HEK293 (cell line): ENCODE measurements around the gene SOX9.

ENCODE experiments used
- CTCF ChIA-PET: fragments of 350-600 bp; formaldehyde crosslinking; extraction: SDS; loops from one replicate; lab custom pipeline; 2021; ENCODE audit warnings: antibody characterized with exemption; lab: Yijun Ruan, JAX
- POLR2A ChIA-PET: fragments of 300-600 bp; formaldehyde crosslinking; extraction: SDS; loops from one replicate; lab custom pipeline; 2020; ENCODE audit warnings: antibody characterized with exemption, inconsistent platforms; lab: Yijun Ruan, JAX
- H3K27ac ChIP-seq: fragments of 200-500 bp; sonication (Bioruptor generic); 2 replicates; pipeline ENCODE4 v1.5.1; 2014; ENCODE audit warnings: low read depth, low read length, control low read depth, inconsistent platforms; ENCODE audit errors: extremely low read depth
- H3K36me3 ChIP-seq, 2 experiments: fragments of 200-500 bp in 1 of 2; sonication (Bioruptor generic) in 1 of 2; 1 replicate in 1 of 2; 2 replicates in 1 of 2; pipeline ENCODE4 v1.5.1; 2014 to 2017; ENCODE audit warnings: inconsistent platforms in 2 of 2, low read length in 2 of 2; ENCODE audit not compliant: control insufficient read depth in 2 of 2, insufficient read depth in 1 of 2
- H3K4me1 ChIP-seq: fragments of 200-500 bp; sonication (Bioruptor generic); 2 replicates; pipeline ENCODE4 v1.5.1; 2014; ENCODE audit warnings: mild to moderate bottlenecking, low read length, inconsistent platforms; ENCODE audit not compliant: control insufficient read depth, insufficient read depth
- H3K4me3 ChIP-seq: 2 replicates; pipeline ENCODE4 v1.5.1; 2011; ENCODE audit warnings: low read depth, mild to moderate bottlenecking, control low read depth, low read length, moderate library complexity
- H3K9me3 ChIP-seq: fragments of 200-500 bp; sonication (Bioruptor generic); 2 replicates; pipeline ENCODE4 v1.5.1; 2014; ENCODE audit warnings: low read depth, low read length, inconsistent platforms; ENCODE audit not compliant: control insufficient read depth, insufficient read depth
- GLI2 ChIP-seq: fragments of 450-650 bp; formaldehyde crosslinking; IDR thresholded peaks from 2 replicates; pipeline ENCODE4; 2017; ENCODE audit warnings: missing biosample characterization, missing genetic modification characterization, low read depth, borderline replicate concordance
- KLF17 ChIP-seq: fragments of 450-650 bp; formaldehyde crosslinking; IDR thresholded peaks from 2 replicates; pipeline ENCODE4 v1.5.1; 2016; ENCODE audit warnings: missing biosample characterization, missing genetic modification characterization
- KLF7 ChIP-seq: fragments of 450-650 bp; formaldehyde crosslinking; IDR thresholded peaks from 2 replicates; pipeline ENCODE4 v1.5.1; 2016; ENCODE audit warnings: missing biosample characterization, missing genetic modification characterization, borderline replicate concordance
- PBX3 ChIP-seq: sonication (generic); formaldehyde crosslinking; IDR thresholded peaks from 2 replicates; pipeline ENCODE4 v1.8.1; 2022; ENCODE audit warnings: mild to moderate bottlenecking, moderate library complexity, missing genetic modification reagents
- PRDM1 ChIP-seq: fragments of 450-650 bp; formaldehyde crosslinking; IDR thresholded peaks from 2 replicates; pipeline ENCODE4; 2016; ENCODE audit warnings: missing biosample characterization, missing genetic modification characterization
- REST ChIP-seq: fragments of 450-650 bp; formaldehyde crosslinking; IDR thresholded peaks from 2 replicates; pipeline ENCODE4 v1.5.1; 2016; ENCODE audit warnings: missing biosample characterization, missing genetic modification characterization
- SETDB1 ChIP-seq: IDR thresholded peaks from one replicate; pipeline ENCODE4 v1.6.1; 2017; ENCODE audit warnings: mild to moderate bottlenecking, low read length, moderate library complexity, mixed read lengths; ENCODE audit not compliant: insufficient read length
- SP2 ChIP-seq: fragments of 450-650 bp; formaldehyde crosslinking; IDR thresholded peaks from 2 replicates; pipeline ENCODE4 v1.5.1; 2016; ENCODE audit warnings: missing biosample characterization, missing genetic modification characterization
- YY1 ChIP-seq: fragments of 450-650 bp; formaldehyde crosslinking; IDR thresholded peaks from 2 replicates; pipeline ENCODE4 v1.5.1; 2018; ENCODE audit warnings: missing biosample characterization, missing genetic modification characterization
- ZBTB20 ChIP-seq: fragments of 450-650 bp; formaldehyde crosslinking; IDR thresholded peaks from 2 replicates; pipeline ENCODE4 v1.5.1; 2016; ENCODE audit warnings: missing biosample characterization, missing genetic modification characterization
- ZBTB26 ChIP-seq: fragments of 450-650 bp; formaldehyde crosslinking; optimal IDR thresholded peaks from 2 replicates; pipeline ENCODE3; 2016; ENCODE audit warnings: missing biosample characterization, mild to moderate bottlenecking, missing genetic modification characterization
- ZBTB44 ChIP-seq: fragments of 450-650 bp; IDR thresholded peaks from 2 replicates; pipeline ENCODE4 v1.5.1; 2018; ENCODE audit warnings: missing biosample characterization, mild to moderate bottlenecking, missing genetic modification characterization
- ZBTB48 ChIP-seq: fragments of 450-650 bp; formaldehyde crosslinking; IDR thresholded peaks from 2 replicates; pipeline ENCODE4 v1.5.1; 2016; ENCODE audit warnings: missing biosample characterization, missing genetic modification characterization
- ZFP69B ChIP-seq: fragments of 450-650 bp; formaldehyde crosslinking; IDR thresholded peaks from 2 replicates; pipeline ENCODE4 v1.5.1; 2016; ENCODE audit warnings: missing biosample characterization, missing genetic modification characterization
- ZNF148 ChIP-seq: fragments of 450-650 bp; formaldehyde crosslinking; IDR thresholded peaks from 2 replicates; pipeline ENCODE4 v1.5.0; 2017; ENCODE audit warnings: missing biosample characterization, missing genetic modification characterization, borderline replicate concordance
- ZNF169 ChIP-seq: fragments of 450-650 bp; formaldehyde crosslinking; IDR thresholded peaks from 2 replicates; pipeline ENCODE4 v1.5.1; 2016; ENCODE audit warnings: missing biosample characterization, missing genetic modification characterization
- ZNF221 ChIP-seq: fragments of 450-650 bp; formaldehyde crosslinking; IDR thresholded peaks from 2 replicates; pipeline ENCODE4 v1.5.1; 2017; ENCODE audit warnings: missing biosample characterization, missing genetic modification characterization, borderline replicate concordance
- ZNF23 ChIP-seq: fragments of 450-650 bp; formaldehyde crosslinking; IDR thresholded peaks from 2 replicates; pipeline ENCODE4 v1.5.1; 2016; ENCODE audit warnings: missing biosample characterization, missing genetic modification characterization, borderline replicate concordance
- ZNF335 ChIP-seq: fragments of 450-650 bp; formaldehyde crosslinking; conservative IDR thresholded peaks from 2 replicates; pipeline ENCODE4 v1.5.1; 2016; ENCODE audit warnings: missing biosample characterization, missing genetic modification characterization
- ZNF341 ChIP-seq: fragments of 450-650 bp; formaldehyde crosslinking; IDR thresholded peaks from 2 replicates; pipeline ENCODE4; 2016; ENCODE audit warnings: low read depth, missing biosample characterization, missing genetic modification characterization
- ZNF350 ChIP-seq: fragments of 450-650 bp; formaldehyde crosslinking; IDR thresholded peaks from 2 replicates; pipeline ENCODE4 v1.5.0; 2017; ENCODE audit warnings: missing biosample characterization, mild to moderate bottlenecking, missing genetic modification characterization
- ZNF426 ChIP-seq: fragments of 450-650 bp; formaldehyde crosslinking; IDR thresholded peaks from 2 replicates; pipeline ENCODE4 v1.5.1; 2017; ENCODE audit warnings: missing biosample characterization, missing genetic modification characterization, mild to moderate bottlenecking, inconsistent platforms, moderate library complexity
- ZNF600 ChIP-seq: fragments of 450-650 bp; formaldehyde crosslinking; IDR thresholded peaks from 2 replicates; pipeline ENCODE4 v1.5.1; 2016; ENCODE audit warnings: missing biosample characterization, missing genetic modification characterization
- ZNF677 ChIP-seq: fragments of 450-650 bp; IDR thresholded peaks from 2 replicates; pipeline ENCODE4 v1.5.0; 2018; ENCODE audit warnings: missing biosample characterization, mild to moderate bottlenecking, missing genetic modification characterization, moderate library complexity
- ZNF768 ChIP-seq: fragments of 450-650 bp; formaldehyde crosslinking; IDR thresholded peaks from 2 replicates; pipeline ENCODE4 v1.5.1; 2018; ENCODE audit warnings: missing biosample characterization, mild to moderate bottlenecking, missing genetic modification characterization
- ZXDB ChIP-seq: fragments of 450-650 bp; formaldehyde crosslinking; IDR thresholded peaks from 2 replicates; pipeline ENCODE4 v1.5.1; 2016; ENCODE audit warnings: missing biosample characterization, missing genetic modification characterization

SOX9 gene

GRCh38 chr17:72119873-72120641, 763 bp upstream of the SOX9 start:
- peaks cover 11% of the 10 kb centered on the region for H3K4me1 ChIP-seq
- peak overlapping the region; percentile 89 for H3K4me3 ChIP-seq
- ChIA-PET POLR2A (interaction anchor here (0.5 to 2.5 kb wide), 66 partner anchors 9 to 1942 kb away, joined by 3 to 45 read pairs (median 4); no protein-coding TSS in a partner anchor), CTCF (interaction anchor here (0.6 to 2.1 kb wide), 8 partner anchors 17 to 1352 kb away, joined by 3 to 13 read pairs (median 4); no protein-coding TSS in a partner anchor)
- no peaks in the 10 kb centered on the region for H3K9me3 ChIP-seq
- H3K36me3 ChIP-seq, result peaks cover 18 to 20% of the 10 kb centered on the region in 2 experiments
- H3K27ac ChIP-seq, result peak overlapping the region; percentile 89
- TF ChIP-seq ZNF169, result no peak
- TF ChIP-seq ZNF426 (tag by site-specific recombination), result no peak
- TF ChIP-seq ZFP69B (tag by site-specific recombination), result no peak
- TF ChIP-seq ZBTB48 (tag by site-specific recombination), result no peak
- TF ChIP-seq PBX3 (CRISPR knock-in tag), result no peak
- no peak for TF ChIP-seq KLF7 (tag by site-specific recombination)
- TF ChIP-seq SP2 (tag by site-specific recombination), result no peak
- TF ChIP-seq ZNF600 (tag by site-specific recombination), result peak; percentile 72; the same call in 1 of the 2 replicates
- peak; percentile 64; the same call in 1 of the 2 replicates for TF ChIP-seq ZBTB20 (tag by site-specific recombination)
- TF ChIP-seq ZNF335 (tag by site-specific recombination), result peak; percentile 96
- TF ChIP-seq ZNF221 (tag by site-specific recombination), result no peak
- TF ChIP-seq ZNF350 (tag by site-specific recombination), result no peak
- TF ChIP-seq ZXDB (tag by site-specific recombination), result no peak
- TF ChIP-seq ZBTB26 (tag by site-specific recombination), result peak; percentile 13
- no peak for TF ChIP-seq GLI2 (tag by site-specific recombination)
- 0 out of 2 replicates have a peak, but pooled peaks have one; percentile 7 for TF ChIP-seq ZNF341 (tag by site-specific recombination)
- TF ChIP-seq ZNF148, result no peak
- TF ChIP-seq YY1 (tag by site-specific recombination), result 0 out of 2 replicates have a peak, but pooled peaks have one; percentile 24
- no peak for TF ChIP-seq ZNF677 (tag by site-specific recombination)
- TF ChIP-seq PRDM1 (tag by site-specific recombination), result 0 out of 2 replicates have a peak, but pooled peaks have one; percentile 22
- no peak for TF ChIP-seq ZNF768 (tag by site-specific recombination)
- no peak for TF ChIP-seq SETDB1
- TF ChIP-seq ZBTB44 (tag by site-specific recombination), result no peak
- TF ChIP-seq KLF17 (tag by site-specific recombination), result no peak
- 0 out of 2 replicates have a peak, but pooled peaks have one; percentile 12 for TF ChIP-seq REST (tag by site-specific recombination)
- TF ChIP-seq ZNF23 (tag by site-specific recombination), result no peak
